Tibial nerve (tissue), 4 donors: ENCODE results near the gene STAMBPL1.

Experiments used
- CTCF ChIP-seq, 5 experiments: fragments of 200-600 bp in 3 of 5; fragments of 450-650 bp in 2 of 5; sonication (generic) in 3 of 5; IDR thresholded peaks; one replicate each; pipeline ENCODE4 v1.5.1; 2016 to 2019; ENCODE audit warnings: antibody characterized with exemption in 5 of 5, mild to moderate bottlenecking in 3 of 5, moderate library complexity in 2 of 5
- EP300 ChIP-seq, 2 donors: sonication (generic); formaldehyde crosslinking; IDR thresholded peaks; one replicate each; pipeline ENCODE4 v1.6.1; 2017; ENCODE audit warnings: antibody characterized with exemption in 2 of 2, mild to moderate bottlenecking in 1 of 2
- POLR2A ChIP-seq, 2 donors: fragments of 450-650 bp; IDR thresholded peaks; one replicate each; pipeline ENCODE4 v1.6.1; 2017; ENCODE audit warnings: antibody characterized with exemption in 2 of 2, mild to moderate bottlenecking in 2 of 2, moderate library complexity in 2 of 2

- TF ChIP-seq POLR2A (IDR thresholded peaks at IDR 0.05) (peak; percentile 48 to 72), CTCF (IDR thresholded peaks at IDR 0.05) (peak in 3 of 5 experiments; percentile 8 to 31 (median 12)), EP300 (IDR thresholded peaks at IDR 0.05) (peak in 1 of 2 donors; percentile 93)
These were observed 434 bp downstream of the STAMBPL1 start for GRCh38 chr10:88880282-88881076.
